Liver (tissue), 3 donors: ENCODE measurements around the gene MYO3B.

Experiments used
- CTCF ChIP-seq: fragments of 150-350 bp; IDR thresholded peaks from 2 replicates; pipeline ENCODE4 v1.5.1; 2017; ENCODE audit warnings: improper control_type of control experiment, low read depth, low read length; ENCODE audit not compliant: missing input control
- EGR1 ChIP-seq, 2 donors: IDR thresholded peaks; 2 replicates each; pipeline ENCODE4 v1.6.1; 2016 to 2018; ENCODE audit warnings: antibody characterized with exemption in 2 of 2, low read depth in 2 of 2
- FOXA1 ChIP-seq: IDR thresholded peaks from 2 replicates; pipeline ENCODE4 v1.6.1; 2016; ENCODE audit warnings: antibody characterized with exemption
- FOXA2 ChIP-seq: IDR thresholded peaks from 2 replicates; pipeline ENCODE4 v1.6.1; 2016; ENCODE audit warnings: antibody characterized with exemption
- GABPA ChIP-seq, 2 donors: IDR thresholded peaks in 1 of 2; conservative IDR thresholded peaks in 1 of 2; 2 replicates each; pipeline ENCODE4 v1.6.1; 2016; ENCODE audit warnings: antibody characterized with exemption in 2 of 2, mild to moderate bottlenecking in 1 of 2, moderate library complexity in 1 of 2
- MAX ChIP-seq: IDR thresholded peaks from 2 replicates; pipeline ENCODE4 v1.6.1; 2016; ENCODE audit warnings: antibody characterized with exemption
- RAD21 ChIP-seq, 2 donors: IDR thresholded peaks; 2 replicates each; pipeline ENCODE4 v1.6.1; 2016; ENCODE audit warnings: antibody characterized with exemption in 2 of 2, mild to moderate bottlenecking in 2 of 2
- REST ChIP-seq: IDR thresholded peaks from 2 replicates; pipeline ENCODE4 v1.6.1; 2016; ENCODE audit warnings: antibody characterized with exemption, mild to moderate bottlenecking
- TAF1 ChIP-seq: conservative IDR thresholded peaks from 2 replicates; pipeline ENCODE4 v1.6.1; 2016; ENCODE audit warnings: antibody characterized with exemption, mild to moderate bottlenecking
- donor health status: healthy.
- donor health status: healthy.

GRCh38 chr2:170345607-170346006 lies 167.7 kb downstream of the MYO3B start:
- TF ChIP-seq CTCF (no peak), EGR1 (IDR thresholded peaks at IDR 0.05; ENCODE audit: low read depth in 2 of 2) (no peak), RAD21 (IDR thresholded peaks at IDR 0.05) (no peak), REST (no peak), FOXA2 (no peak), FOXA1 (no peak), GABPA (IDR thresholded peaks at IDR 0.05 in 1 of 2, conservative IDR thresholded peaks at IDR 0.05 in 1 of 2) (no peak), MAX (no peak), TAF1 (no peak)
